ENCODE measurements around the gene RYK. TPM values are rescaled to one million over a fixed set of nuclear protein-coding genes. Genes with fewer than 3 reads are reported as not detected.

The RYK gene
- total RNA-seq, 1 donor from 2014 or later, result 56.6 TPM

GRCh38 chr3:134244921-134245320 lies 5.7 kb downstream of the RYK start:
- Histone ChIP-seq H3K27me3 (no peaks in the 10 kb centered on the region), H3K36me3 (no peaks in the 10 kb centered on the region), H3K27ac (no peak overlapping the region), H3K4me3 (no peak overlapping the region), H3K9me3 (no peaks in the 10 kb centered on the region), H3K4me1 (peaks cover 20% of the 10 kb centered on the region)
- ATAC-seq (no peak), DNase-seq (no peak)
- intact Hi-C loops (cut with DNase I), result no loop called here
- TF ChIP-seq, protein P1, sequence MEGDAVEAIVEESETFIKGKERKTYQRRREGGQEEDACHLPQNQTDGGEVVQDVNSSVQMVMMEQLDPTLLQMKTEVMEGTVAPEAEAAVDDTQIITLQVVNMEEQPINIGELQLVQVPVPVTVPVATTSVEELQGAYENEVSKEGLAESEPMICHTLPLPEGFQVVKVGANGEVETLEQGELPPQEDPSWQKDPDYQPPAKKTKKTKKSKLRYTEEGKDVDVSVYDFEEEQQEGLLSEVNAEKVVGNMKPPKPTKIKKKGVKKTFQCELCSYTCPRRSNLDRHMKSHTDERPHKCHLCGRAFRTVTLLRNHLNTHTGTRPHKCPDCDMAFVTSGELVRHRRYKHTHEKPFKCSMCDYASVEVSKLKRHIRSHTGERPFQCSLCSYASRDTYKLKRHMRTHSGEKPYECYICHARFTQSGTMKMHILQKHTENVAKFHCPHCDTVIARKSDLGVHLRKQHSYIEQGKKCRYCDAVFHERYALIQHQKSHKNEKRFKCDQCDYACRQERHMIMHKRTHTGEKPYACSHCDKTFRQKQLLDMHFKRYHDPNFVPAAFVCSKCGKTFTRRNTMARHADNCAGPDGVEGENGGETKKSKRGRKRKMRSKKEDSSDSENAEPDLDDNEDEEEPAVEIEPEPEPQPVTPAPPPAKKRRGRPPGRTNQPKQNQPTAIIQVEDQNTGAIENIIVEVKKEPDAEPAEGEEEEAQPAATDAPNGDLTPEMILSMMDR (IDR thresholded peaks at IDR 0.05), result no peak

DNA sequence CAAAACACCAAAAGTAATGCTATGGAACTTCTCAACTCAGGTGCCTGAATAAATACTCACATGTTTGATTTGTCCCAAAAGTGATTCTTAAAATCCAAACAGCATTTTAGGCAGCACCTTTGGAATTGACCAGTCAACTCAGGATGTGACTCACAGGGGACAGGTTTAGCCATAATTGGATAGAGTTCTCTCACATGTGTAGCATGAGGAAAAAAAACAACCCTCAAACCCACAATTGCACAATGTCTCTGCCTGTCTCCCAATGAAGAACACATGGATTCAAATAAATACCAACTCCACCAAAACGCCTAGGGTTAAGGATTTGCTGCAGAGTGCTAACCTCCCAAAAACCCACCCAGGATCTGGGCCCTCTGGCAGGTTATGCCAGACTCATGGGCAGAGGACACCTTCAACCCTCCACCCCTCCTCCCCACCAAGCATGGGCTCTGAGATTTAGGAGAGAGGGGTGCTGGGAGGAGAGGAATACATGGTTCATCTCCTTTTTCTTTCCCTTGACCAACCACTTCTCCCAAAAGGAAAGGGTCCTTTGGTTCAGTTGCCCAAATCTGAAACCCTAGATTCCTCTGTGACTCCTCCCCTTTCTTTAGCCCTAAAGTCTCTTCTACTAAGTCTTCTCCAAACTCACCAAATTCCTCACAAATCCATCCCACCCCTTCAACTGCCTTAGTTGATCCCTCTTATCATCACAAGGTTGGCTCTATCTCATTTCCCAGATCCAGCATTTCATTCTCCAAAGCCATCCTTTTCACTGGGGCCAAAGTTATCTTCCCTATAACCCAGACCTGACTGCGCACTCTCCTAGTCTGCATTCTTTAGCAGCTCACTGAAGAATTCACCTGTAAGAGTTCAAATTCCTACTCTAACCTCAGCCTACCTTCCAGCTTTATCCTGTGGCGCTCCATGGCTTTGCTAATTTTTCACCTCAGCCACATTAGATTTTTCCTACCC lies 7.7 kb downstream of the RYK start:
- no peaks in the 10 kb centered on the region for H3K27me3 ChIP-seq
- intact Hi-C loops (cut with DNase I), result no loop called here
- no peak for DNase-seq

GRCh38 chr3:134239538-134239937 lies 11.1 kb downstream of the RYK start:
- H3K4me3 ChIP-seq, result no peak overlapping the region
- peaks cover 34% of the 10 kb centered on the region for H3K4me1 ChIP-seq
- H3K9me3 ChIP-seq, result no peaks in the 10 kb centered on the region
- DNase-seq (no peak), ATAC-seq (no peak)
- H3K36me3 ChIP-seq, result no peaks in the 10 kb centered on the region
- no peaks in the 10 kb centered on the region for H3K27me3 ChIP-seq
- TF ChIP-seq, protein P1 (IDR thresholded peaks at IDR 0.05), result no peak
- intact Hi-C loops (cut with DNase I), result no loop called here
- no peak overlapping the region for H3K27ac ChIP-seq

More for the DNA sequence above, 7.7 kb downstream of the RYK start:
- H3K4me1 ChIP-seq, result peaks cover 19% of the 10 kb centered on the region
- no peak overlapping the region for H3K4me3 ChIP-seq
- TF ChIP-seq, protein P1 (IDR thresholded peaks at IDR 0.05), result no peak
- no peaks in the 10 kb centered on the region for H3K9me3 ChIP-seq
- H3K36me3 ChIP-seq, result no peaks in the 10 kb centered on the region
- peak; percentile 71 for ATAC-seq
- no peak overlapping the region for H3K27ac ChIP-seq

- no peak overlapping the region for H3K27ac ChIP-seq
- DNase-seq (no peak), ATAC-seq (peak; percentile 70)
- no peaks in the 10 kb centered on the region for H3K36me3 ChIP-seq
- no peaks in the 10 kb centered on the region for H3K27me3 ChIP-seq
- H3K4me1 ChIP-seq, result peaks cover 30% of the 10 kb centered on the region
- H3K9me3 ChIP-seq, result no peaks in the 10 kb centered on the region
- no peak overlapping the region for H3K4me3 ChIP-seq
- intact Hi-C loops (cut with DNase I), result no loop called here
- TF ChIP-seq, protein P1 (IDR thresholded peaks at IDR 0.05), result no peak
Measured at GRCh38 chr3:134237454-134238145, 13.1 kb downstream of the RYK start.

DNA sequence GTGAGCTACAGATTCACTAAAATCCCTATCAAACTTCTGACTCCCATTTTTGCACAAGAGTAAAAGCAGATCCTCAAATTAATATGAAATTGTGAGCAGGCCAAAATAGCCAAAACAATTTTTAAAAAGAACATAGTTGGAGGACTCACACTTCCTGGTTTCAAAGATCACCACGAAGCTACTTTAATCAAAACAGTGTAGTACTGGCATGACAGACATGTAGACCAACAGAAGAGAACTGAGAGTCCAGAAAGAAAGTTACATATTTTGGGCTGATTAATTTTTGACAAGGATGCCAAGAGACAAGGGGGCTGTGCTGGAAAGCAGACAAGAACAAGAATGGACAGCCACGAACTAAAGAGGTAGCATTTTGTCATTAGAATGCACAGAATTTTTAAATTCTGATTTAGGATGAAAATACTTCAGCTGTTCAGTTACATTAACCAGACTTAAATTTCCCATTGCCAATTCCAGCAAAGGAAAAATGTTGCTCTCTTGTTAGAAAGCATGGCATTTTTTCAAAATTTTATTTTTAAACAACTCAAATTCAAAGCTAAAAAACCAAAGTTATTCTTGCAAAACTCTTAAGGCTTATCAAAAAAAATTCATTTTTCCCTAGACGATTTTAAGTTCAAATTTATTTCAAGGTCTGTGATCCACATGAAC lies 14.0 kb downstream of the RYK start:
- Histone ChIP-seq H3K27me3 (no peaks in the 10 kb centered on the region), H3K4me3 (no peak overlapping the region), H3K9me3 (no peaks in the 10 kb centered on the region), H3K36me3 (no peaks in the 10 kb centered on the region), H3K4me1 (peaks cover 29% of the 10 kb centered on the region), H3K27ac (peak overlapping the region; percentile 17)
- TF ChIP-seq, protein P1 (IDR thresholded peaks at IDR 0.05), result no peak
- ATAC-seq (peak; percentile 43), DNase-seq (no peak)
- intact Hi-C loops (cut with DNase I), result no loop called here

Measured in upper lobe of right lung (tissue), 1 donor.